Adrenal gland (tissue), 12 donors: ENCODE data around the gene F7. TPM values are rescaled to one million over a fixed set of nuclear protein-coding genes. Genes with fewer than 3 reads are reported as not detected.

Source experiments
- DNase-seq, 7 donors: peaks; one replicate each; pipeline ENCODE4 v3.0.0-alpha.2; 2019 to 2020
- H3K27ac ChIP-seq, 5 donors: fragments of 200-600 bp; sonication (generic) in 4 of 5; 1 replicate in 3 of 5; 2 replicates in 2 of 5; pipeline versions ENCODE4 v1.5.1 to v1.8.0; 2016 to 2020; ENCODE audit warnings: mild to moderate bottlenecking in 1 of 5
- H3K27me3 ChIP-seq: fragments of 200-600 bp; 2 replicates; pipeline ENCODE4 v1.8.0; 2021
- H3K36me3 ChIP-seq, 2 donors: fragments of 200-600 bp; replicated peaks in 1 of 2; 1 replicate in 1 of 2; 2 replicates in 1 of 2; pipeline versions ENCODE4 v1.5.1 to v1.8.0; 2018 to 2022
- H3K4me1 ChIP-seq, 2 donors: fragments of 200-600 bp; replicated peaks in 1 of 2; 1 replicate in 1 of 2; 2 replicates in 1 of 2; pipeline versions ENCODE4 v1.5.1 to v1.8.0; 2018 to 2021
- H3K4me3 ChIP-seq, 4 donors: fragments of 200-600 bp; sonication (generic) in 3 of 4; one replicate each; pipeline ENCODE4 v1.5.1; 2016 to 2018
- H3K9me3 ChIP-seq, 3 donors: fragments of 200-600 bp; sonication (generic) in 1 of 3; replicated peaks in 1 of 3; 1 replicate in 2 of 3; 2 replicates in 1 of 3; pipeline versions ENCODE4 v1.5.1 to v1.8.0; 2016 to 2021
- CTCF ChIP-seq, 6 experiments: fragments of 450-650 bp in 4 of 6; fragments of 200-600 bp in 2 of 6; sonication (generic) in 1 of 6; IDR thresholded peaks; 1 replicate in 5 of 6; 2 replicates in 1 of 6; pipeline versions ENCODE4 v1.5.1 to v1.8.0; 2016 to 2021; ENCODE audit warnings: antibody characterized with exemption in 6 of 6, mild to moderate bottlenecking in 2 of 6, moderate library complexity in 1 of 6
- POLR2A ChIP-seq, 2 donors: fragments of 450-650 bp; IDR thresholded peaks; one replicate each; pipeline ENCODE4 v1.6.1; 2017; ENCODE audit warnings: antibody characterized with exemption in 2 of 2, mild to moderate bottlenecking in 2 of 2, moderate library complexity in 1 of 2
- WGBS, 4 donors: extraction: QIAGEN DNeasy Blood & Tissue Kit in 2 of 4; methylation state at CpG; one replicate each; pipeline versions ENCODE4 v1.1.5 to v1.1.7; 2013 to 2017; 5-methylcytosine and 5-hydroxymethylcytosine counted together
- intact Hi-C, 2 donors: fragments of 100-400 bp; cut with DNase I; formaldehyde crosslinking; loops; one replicate each; pipeline versions ENCODE4 v1.14.1 to v1.15.0; 2022 to 2023
- polyA plus RNA-seq, 3 donors: library from polyadenylated mRNA; stranded (reverse); fragments of 200-250 nt in 2 of 3; fragments of 350-450 nt in 1 of 3; fragmentation: Illumina TruSeq in 1 of 3; extraction: RNeasy Lipid Tissue Mini Kit (QIAGEN cat#74804) in 1 of 3; gene quantifications; one replicate each; pipeline ENCODE4 v1.2.3, GENCODE V29; 2013 to 2014
- total RNA-seq, 9 donors: library from RNA; depleted of rRNA in 4 of 9; stranded (reverse); fragments of >200 nt in 4 of 9; fragments of 120-200 nt in 1 of 9; fragmentation: NEBNext Ultra II Directional in 1 of 9; extraction: Animal tissue kit (Norgen Biotek cat#: 25700) in 1 of 9; gene quantifications; one replicate each; pipeline versions ENCODE4 v1.1.0 to v1.2.4, GENCODE V29; 2013 to 2023
- donor health status: healthy with polysubstance abuse.
- donor health status: Bipolar disorder and iron deficiency.
- donor health status: DM: yes; HTN: yes; CAD: no.
- donor health status: DM: no; HTN: no; CAD: no.
- donor health status: DM: no; HTN: no; CAD: no.
- donor health status: DM: yes; HTN: yes; CAD: no.

The F7 gene
- total and polyA plus RNA-seq, 12 donors: 0.05 to 0.61 (median 0.08) TPM; not detected in 7

- no peaks in the 10 kb centered on the region for H3K9me3 ChIP-seq
- H3K27ac ChIP-seq: no peak overlapping the region
- no peaks in the 10 kb centered on the region for H3K4me1 ChIP-seq
- no peak for TF ChIP-seq POLR2A (IDR thresholded peaks at IDR 0.05)
- TF ChIP-seq CTCF (IDR thresholded peaks at IDR 0.05): no peak
- intact Hi-C loops: no loop called here
- H3K36me3 ChIP-seq: no peaks in the 10 kb centered on the region
- H3K27me3 ChIP-seq: no peaks in the 10 kb centered on the region
- no peak overlapping the region for H3K4me3 ChIP-seq
- DNase-seq: no peak
- 80 to 87% (median 82%) methylated on average over 21 to 25 of the region's 25 CpGs for WGBS, 4 donors
Observed at GRCh38 chr13:113095146-113096051, 10.2 kb upstream of the F7 start.

GRCh38 chr13:113096052-113096744 is 9.4 kb upstream of the F7 start:
- TF ChIP-seq POLR2A (IDR thresholded peaks at IDR 0.05) (no peak), CTCF (IDR thresholded peaks at IDR 0.05) (no peak)
- H3K9me3 ChIP-seq: no peaks in the 10 kb centered on the region
- intact Hi-C loops: no loop called here
- no peak for DNase-seq
- no peaks in the 10 kb centered on the region for H3K4me1 ChIP-seq
- H3K4me3 ChIP-seq: no peak overlapping the region
- no peaks in the 10 kb centered on the region for H3K27me3 ChIP-seq
- no peak overlapping the region for H3K27ac ChIP-seq
- H3K36me3 ChIP-seq: no peaks in the 10 kb centered on the region
- WGBS, 4 donors: 87 to 96% (median 90%) methylated on average over 26 to 61 of the region's 61 CpGs

GRCh38 chr13:113096745-113097305 is 8.8 kb upstream of the F7 start:
- WGBS, 4 donors: 82 to 91% (median 90%) methylated on average over 22 to 52 of the region's 52 CpGs
- Histone ChIP-seq H3K9me3 (no peaks in the 10 kb centered on the region), H3K4me3 (no peak overlapping the region), H3K27ac (no peak overlapping the region), H3K27me3 (no peaks in the 10 kb centered on the region), H3K4me1 (no peaks in the 10 kb centered on the region), H3K36me3 (no peaks in the 10 kb centered on the region)
- intact Hi-C loops: no loop called here
- no peak for TF ChIP-seq CTCF (IDR thresholded peaks at IDR 0.05)
- TF ChIP-seq POLR2A (IDR thresholded peaks at IDR 0.05): no peak
- DNase-seq: no peak

- no peak for DNase-seq
- Histone ChIP-seq H3K27me3 (no peaks in the 10 kb centered on the region), H3K9me3 (no peaks in the 10 kb centered on the region), H3K36me3 (no peaks in the 10 kb centered on the region), H3K4me3 (no peak overlapping the region), H3K4me1 (no peaks in the 10 kb centered on the region), H3K27ac (no peak overlapping the region)
- WGBS, 4 donors: 83 to 89% (median 85%) methylated on average over 7 of the region's 7 CpGs
- TF ChIP-seq CTCF (IDR thresholded peaks at IDR 0.05) (no peak), POLR2A (IDR thresholded peaks at IDR 0.05) (no peak)
- intact Hi-C loops: no loop called here
Observed at GRCh38 chr13:113097651-113098050, 7.9 kb upstream of the F7 start.
